Stimulated activated CD4-positive, alpha-beta T cell treated with anti-CD3 and anti-CD28 coated beads, Interleukin-12 subunit alpha, Interleukin-12 subunit beta, amount 100 ng/mL, for 24 hours (primary cell): ENCODE measurements around the gene KREMEN1.
"Not testable (repeated sequence)": the region's sequence is repeated elsewhere in the genome, so short reads cannot be mapped to it uniquely, and the experiment has no call there.

ENCODE experiments used
- DNase-seq, 2 experiments: peaks; one replicate each; pipeline ENCODE4 v3.0.0-alpha.2; 2020; ENCODE audit warnings: low read depth in 2 of 2

Gene KREMEN1

GRCh38 chr22:29078036-29078868, 5.4 kb downstream of the KREMEN1 start:
- DNase-seq: no peak

GRCh38 chr22:29078869-29079207, 6.0 kb downstream of the KREMEN1 start:
- no peak for DNase-seq

- DNase-seq: no peak
Measured at GRCh38 chr22:29079218-29079901, 6.5 kb downstream of the KREMEN1 start.

GRCh38 chr22:29080106-29080975, 7.5 kb downstream of the KREMEN1 start:
- no peak for DNase-seq

- no peak for DNase-seq
Measured at GRCh38 chr22:29081517-29082236, 8.8 kb downstream of the KREMEN1 start.

- no peak for DNase-seq
Measured at GRCh38 chr22:29082826-29083545, 10.2 kb downstream of the KREMEN1 start.

GRCh38 chr22:29083576-29083932, 10.7 kb downstream of the KREMEN1 start:
- DNase-seq: not testable (repeated sequence)

GRCh38 chr22:29083933-29084591, 11.2 kb downstream of the KREMEN1 start:
- DNase-seq: no peak

- no peak for DNase-seq
Measured at GRCh38 chr22:29087012-29087411, 14.2 kb downstream of the KREMEN1 start.

GRCh38 chr22:29088809-29089208, 16.0 kb downstream of the KREMEN1 start:
- no peak for DNase-seq

- DNase-seq: no peak
Measured at GRCh38 chr22:29089507-29089906, 16.7 kb downstream of the KREMEN1 start.

- no peak for DNase-seq
Measured at GRCh38 chr22:29090039-29090438, 17.2 kb downstream of the KREMEN1 start.

GRCh38 chr22:29092243-29092642, 19.4 kb downstream of the KREMEN1 start:
- no peak for DNase-seq

GRCh38 chr22:29093030-29093429, 20.2 kb downstream of the KREMEN1 start:
- no peak for DNase-seq

- no peak for DNase-seq
Measured at GRCh38 chr22:29093501-29094300, 20.9 kb downstream of the KREMEN1 start.

GRCh38 chr22:29095459-29095858, 22.6 kb downstream of the KREMEN1 start:
- no peak for DNase-seq

GRCh38 chr22:29096736-29097669, 24.2 kb downstream of the KREMEN1 start:
- DNase-seq: no peak

GRCh38 chr22:29098296-29098695, 25.5 kb downstream of the KREMEN1 start:
- no peak for DNase-seq

- no peak for DNase-seq
Measured at GRCh38 chr22:29102300-29102699, 29.5 kb downstream of the KREMEN1 start.
